SH-SY5Y (cell line): ENCODE results near the gene EEIG1.

ENCODE experiments used
- GATA2 ChIP-seq: IDR thresholded peaks from 2 replicates; pipeline ENCODE4 v1.6.1; 2011; ENCODE audit warnings: mild to moderate bottlenecking, low read depth, low read length
- GATA3 ChIP-seq: IDR thresholded peaks from 2 replicates; pipeline ENCODE4 v1.6.1; 2011; ENCODE audit warnings: low read depth, mild to moderate bottlenecking, low read length, moderate library complexity

- TF ChIP-seq GATA3: no peak
- no peak for TF ChIP-seq GATA2
Observed at GRCh38 chr9:128002959-128003358, 22.2 kb upstream of the EEIG1 start.
